H1 (cell line): Measurements from ENCODE around the gene LGALS16.

Experiments used
- EZH2 ChIP-seq: fragments of 200-600 bp; sonication (generic); IDR thresholded peaks from 2 replicates; pipeline ENCODE4 v1.7.1; 2012; ENCODE audit warnings: low read depth, mild to moderate bottlenecking, moderate library complexity, low read length, inconsistent platforms; ENCODE audit not compliant: severe bottlenecking
- POLR2A ChIP-seq, 2 experiments: IDR thresholded peaks; 1 replicate in 1 of 2; 2 replicates in 1 of 2; pipeline ENCODE4 v1.6.1; 2011; ENCODE audit warnings: low read depth in 2 of 2, low read length in 2 of 2, mild to moderate bottlenecking in 2 of 2; ENCODE audit errors: control extremely low read depth in 1 of 2
- POLR2AphosphoS5 ChIP-seq: IDR thresholded peaks from 2 replicates; pipeline ENCODE4 v1.6.1; 2011; ENCODE audit warnings: low read depth, low read length
- SP4 ChIP-seq: IDR thresholded peaks from 2 replicates; pipeline ENCODE4 v1.6.1; 2012; ENCODE audit warnings: low read length, inconsistent platforms
- YY1 ChIP-seq: IDR thresholded peaks from 2 replicates; pipeline ENCODE4 v1.6.1; 2011; ENCODE audit warnings: low read depth, mild to moderate bottlenecking, low read length
- TF ChIP-seq, protein P1 (sequence below), 3 experiments: IDR thresholded peaks; 1 replicate in 2 of 3; 2 replicates in 1 of 3; pipeline versions ENCODE4 v1.5.1 to v1.6.1; 2011; ENCODE audit warnings: low read length in 3 of 3, mild to moderate bottlenecking in 3 of 3, inconsistent platforms in 2 of 3, low read depth in 1 of 3, moderate library complexity in 1 of 3; ENCODE audit not compliant: insufficient read depth in 1 of 3; ENCODE audit errors: control extremely low read depth in 1 of 3
- TF ChIP-seq, protein P2 (sequence below): IDR thresholded peaks from 2 replicates; pipeline ENCODE4 v1.6.1; 2011; ENCODE audit warnings: low read depth, mild to moderate bottlenecking, low read length; ENCODE audit not compliant: insufficient read depth
- TF ChIP-seq, protein P3 (sequence below): IDR thresholded peaks from 2 replicates; pipeline ENCODE4 v1.6.1; 2011; ENCODE audit warnings: low read length, improper control_type of control experiment

DNA sequence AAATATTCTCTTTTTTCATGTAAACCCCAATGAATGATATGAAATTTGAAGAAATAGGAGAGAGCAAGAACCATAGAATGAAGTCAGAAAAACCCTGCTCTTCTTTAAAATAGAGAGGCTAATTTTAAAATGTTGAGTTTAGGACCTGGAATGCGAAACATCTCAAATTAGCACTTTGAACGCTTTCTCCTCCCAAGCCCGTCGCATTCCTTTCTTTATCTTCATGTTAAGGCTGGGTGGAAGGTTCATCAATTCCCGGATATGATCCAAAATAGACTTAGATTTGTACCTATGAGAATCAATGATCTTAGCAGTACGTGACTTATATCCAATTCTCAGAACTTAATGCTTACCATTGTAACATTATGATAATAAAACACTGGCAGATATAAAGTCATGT is 24.1 kb upstream of the LGALS16 start:
- TF ChIP-seq, protein P1, sequence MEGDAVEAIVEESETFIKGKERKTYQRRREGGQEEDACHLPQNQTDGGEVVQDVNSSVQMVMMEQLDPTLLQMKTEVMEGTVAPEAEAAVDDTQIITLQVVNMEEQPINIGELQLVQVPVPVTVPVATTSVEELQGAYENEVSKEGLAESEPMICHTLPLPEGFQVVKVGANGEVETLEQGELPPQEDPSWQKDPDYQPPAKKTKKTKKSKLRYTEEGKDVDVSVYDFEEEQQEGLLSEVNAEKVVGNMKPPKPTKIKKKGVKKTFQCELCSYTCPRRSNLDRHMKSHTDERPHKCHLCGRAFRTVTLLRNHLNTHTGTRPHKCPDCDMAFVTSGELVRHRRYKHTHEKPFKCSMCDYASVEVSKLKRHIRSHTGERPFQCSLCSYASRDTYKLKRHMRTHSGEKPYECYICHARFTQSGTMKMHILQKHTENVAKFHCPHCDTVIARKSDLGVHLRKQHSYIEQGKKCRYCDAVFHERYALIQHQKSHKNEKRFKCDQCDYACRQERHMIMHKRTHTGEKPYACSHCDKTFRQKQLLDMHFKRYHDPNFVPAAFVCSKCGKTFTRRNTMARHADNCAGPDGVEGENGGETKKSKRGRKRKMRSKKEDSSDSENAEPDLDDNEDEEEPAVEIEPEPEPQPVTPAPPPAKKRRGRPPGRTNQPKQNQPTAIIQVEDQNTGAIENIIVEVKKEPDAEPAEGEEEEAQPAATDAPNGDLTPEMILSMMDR (IDR thresholded peaks at IDR 0.05; ENCODE audit: control extremely low read depth in 1 of 3, insufficient read depth in 1 of 3, low read depth in 1 of 3, low read length in 3 of 3): no peak
- TF ChIP-seq, protein P2, sequence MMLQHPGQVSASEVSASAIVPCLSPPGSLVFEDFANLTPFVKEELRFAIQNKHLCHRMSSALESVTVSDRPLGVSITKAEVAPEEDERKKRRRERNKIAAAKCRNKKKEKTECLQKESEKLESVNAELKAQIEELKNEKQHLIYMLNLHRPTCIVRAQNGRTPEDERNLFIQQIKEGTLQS: no peak
- no peak for TF ChIP-seq YY1
- no peak for TF ChIP-seq POLR2AphosphoS5
- TF ChIP-seq EZH2: no peak
- no peak for TF ChIP-seq POLR2A (IDR thresholded peaks at IDR 0.05; ENCODE audit: control extremely low read depth in 1 of 2, low read depth in 2 of 2, low read length in 2 of 2)
- TF ChIP-seq, protein P3, sequence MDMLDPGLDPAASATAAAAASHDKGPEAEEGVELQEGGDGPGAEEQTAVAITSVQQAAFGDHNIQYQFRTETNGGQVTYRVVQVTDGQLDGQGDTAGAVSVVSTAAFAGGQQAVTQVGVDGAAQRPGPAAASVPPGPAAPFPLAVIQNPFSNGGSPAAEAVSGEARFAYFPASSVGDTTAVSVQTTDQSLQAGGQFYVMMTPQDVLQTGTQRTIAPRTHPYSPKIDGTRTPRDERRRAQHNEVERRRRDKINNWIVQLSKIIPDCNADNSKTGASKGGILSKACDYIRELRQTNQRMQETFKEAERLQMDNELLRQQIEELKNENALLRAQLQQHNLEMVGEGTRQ: no peak
- no peak for TF ChIP-seq SP4
